ENCODE results near the gene CEP89. TPM values are rescaled to one million over a fixed set of nuclear protein-coding genes. Genes with fewer than 3 reads are reported as not detected.
"Not testable (repeated sequence)": the region's sequence is repeated elsewhere in the genome, so short reads cannot be mapped to it uniquely, and the experiment has no call there.

Gene CEP89
- 7.8 TPM for total RNA-seq
- long read RNA-seq, full-length matches to known transcripts, result 2 of 4 reads
- long read RNA-seq, partial matches to known transcripts, result 2 of 4 reads
- long read RNA-seq, other reads (novel, unspliced or antisense), result 0 of 4 reads

DNA sequence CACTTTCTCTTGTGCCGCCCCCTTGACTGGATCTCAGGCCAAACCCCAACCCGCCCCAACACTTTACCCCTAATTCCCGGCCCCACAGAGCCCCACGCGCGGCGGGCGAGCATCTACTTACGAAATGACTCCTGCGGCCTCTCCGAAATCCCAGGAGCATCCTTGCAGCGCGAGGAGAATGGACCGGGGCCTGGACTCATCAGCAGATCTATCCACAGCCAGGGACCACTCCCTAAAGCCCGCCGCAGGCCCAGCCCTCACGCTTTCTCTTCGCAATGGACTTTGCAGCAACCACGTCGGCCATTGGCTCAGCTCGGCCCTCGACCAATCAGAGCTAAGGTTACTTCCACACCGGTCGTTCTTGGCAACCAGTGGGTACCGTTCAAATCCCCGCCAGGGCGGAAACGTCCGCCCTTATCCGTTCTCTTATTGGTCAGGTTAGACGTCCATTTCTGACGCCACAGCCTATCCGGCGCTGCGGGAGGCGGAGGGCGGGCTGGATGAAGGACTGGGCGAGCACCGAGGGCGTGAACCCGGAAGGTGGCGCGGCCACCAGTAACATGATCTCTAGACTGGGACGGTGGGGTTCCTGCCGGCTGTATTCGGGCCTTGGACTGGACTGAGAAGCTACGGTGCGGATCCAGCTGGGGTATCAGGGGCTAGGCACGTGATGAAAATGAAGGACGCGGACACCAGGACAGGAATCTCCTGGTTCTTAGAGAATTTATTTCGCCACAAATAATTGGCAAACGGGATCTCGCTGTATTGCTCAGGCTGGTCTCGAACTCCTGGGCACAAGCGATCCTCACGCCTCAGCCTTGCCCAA lies at the start of gene CEP89, which contains the start of gene FAAP24:
Gene CEP89 (minus strand): TSS at position 244 of the 826 bp plus-strand sequence. CDS start 84 bp downstream, at position 160.
Gene FAAP24 (plus strand): TSS at position 528 of the 826 bp plus-strand sequence. CDS start 955 bp downstream, outside the sequence.
- intact Hi-C loops (cut with DNase I), result loop anchor here (5.0 kb wide), 2 partner anchors 110 to 205 kb away; partner anchors contain the start of gene GPATCH1
- peak; percentile 99 for ATAC-seq
- DNase-seq (ENCODE audit: missing footprints), result peak; percentile 97

DNA sequence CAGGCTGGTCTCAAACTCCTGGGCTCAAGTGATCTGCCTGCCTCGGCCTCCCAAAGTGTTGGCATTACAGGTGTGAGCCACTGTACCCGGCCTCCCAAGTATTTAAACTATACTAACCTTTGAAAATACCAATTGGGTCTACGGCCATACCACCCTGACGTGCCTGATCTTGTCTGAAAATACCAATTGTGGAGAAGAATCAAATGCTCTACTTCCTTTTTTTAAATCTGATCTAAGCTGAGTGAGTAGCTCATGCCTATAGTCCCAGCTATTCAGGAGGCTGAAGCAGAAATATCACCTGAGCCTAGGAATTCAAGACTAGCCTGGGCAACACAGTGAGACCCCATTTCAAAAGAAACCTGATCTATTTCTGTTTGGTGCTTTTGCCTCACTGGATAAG lies 39.1 kb upstream of the CEP89 start:
- intact Hi-C loops (cut with DNase I); DNase-seq (ENCODE audit: missing footprints): not testable (repeated sequence)

DNA sequence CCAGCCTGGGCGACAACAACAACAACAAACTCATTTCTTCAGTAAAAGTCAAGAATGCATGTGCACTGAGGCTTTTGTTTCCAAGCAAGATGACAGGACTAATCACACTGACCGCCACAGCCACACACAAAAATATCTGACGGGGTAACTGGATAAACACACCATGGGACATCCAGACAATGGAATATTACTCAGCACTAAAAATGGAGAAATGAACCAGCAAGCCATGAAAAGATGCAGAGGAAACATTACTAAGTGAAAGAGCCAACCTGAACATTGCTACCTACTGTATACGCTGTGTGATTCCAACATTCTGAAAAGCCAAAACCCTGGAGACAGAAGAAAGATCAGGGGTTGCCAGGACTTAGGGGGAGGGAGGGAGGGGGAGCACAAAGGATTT lies 37.0 kb upstream of the CEP89 start:
- intact Hi-C loops (cut with DNase I), result no loop called here
- ATAC-seq (no peak), DNase-seq (ENCODE audit: missing footprints) (no peak)

More for the DNA sequence above, 39.1 kb upstream of the CEP89 start:
- ATAC-seq, result not testable (repeated sequence)

DNA sequence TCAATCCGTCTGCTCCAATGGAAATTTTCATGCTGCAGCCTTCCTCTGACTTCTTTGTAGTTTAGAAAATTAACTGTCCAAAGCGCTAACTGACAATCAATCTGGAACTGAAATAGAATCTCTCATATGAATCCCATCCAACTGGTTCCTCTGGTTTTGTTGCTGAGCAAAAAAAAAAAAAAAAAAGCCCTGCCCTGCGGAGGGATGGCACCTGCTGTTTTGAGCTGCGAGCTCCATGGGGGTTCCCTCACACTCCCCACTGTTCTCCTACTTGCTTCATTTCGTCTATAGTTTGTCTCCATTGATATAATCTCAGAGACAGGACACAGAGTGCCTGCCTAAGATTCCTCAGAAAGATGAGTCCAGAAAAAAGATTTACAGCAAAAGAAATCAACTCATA lies 33.7 kb upstream of the CEP89 start:
- no peak for ATAC-seq
- intact Hi-C loops (cut with DNase I), result no loop called here
- no peak for DNase-seq (ENCODE audit: missing footprints)

DNA sequence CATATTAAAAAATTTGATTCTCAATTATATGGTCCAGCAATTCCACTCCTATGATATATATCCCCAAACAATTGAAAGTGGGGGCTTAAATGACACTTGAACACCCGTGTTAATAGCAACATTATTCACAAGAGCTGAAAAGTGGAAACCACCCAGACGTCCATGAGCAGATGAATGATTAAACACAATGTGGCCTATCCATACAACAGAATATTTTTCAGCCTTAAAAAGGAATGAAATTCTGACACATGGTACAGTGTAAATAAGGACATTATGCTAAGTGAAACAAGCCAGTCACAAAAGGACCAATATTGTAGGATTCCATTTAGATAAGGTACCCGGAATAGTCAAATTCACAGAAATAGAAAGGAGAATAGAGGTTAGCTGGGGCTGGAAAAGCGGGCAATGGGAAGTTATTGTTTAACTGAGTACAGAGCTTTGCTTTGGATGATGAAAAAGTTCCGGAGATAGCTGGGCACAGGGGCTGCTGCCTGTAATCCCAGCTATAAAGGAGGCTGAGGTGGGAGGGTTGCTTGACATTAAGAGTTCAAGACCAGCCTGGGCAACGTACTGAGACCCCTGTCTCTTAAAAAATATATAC lies 31.8 kb upstream of the CEP89 start:
- intact Hi-C loops (cut with DNase I); DNase-seq (ENCODE audit: missing footprints); ATAC-seq: not testable (repeated sequence)

DNA sequence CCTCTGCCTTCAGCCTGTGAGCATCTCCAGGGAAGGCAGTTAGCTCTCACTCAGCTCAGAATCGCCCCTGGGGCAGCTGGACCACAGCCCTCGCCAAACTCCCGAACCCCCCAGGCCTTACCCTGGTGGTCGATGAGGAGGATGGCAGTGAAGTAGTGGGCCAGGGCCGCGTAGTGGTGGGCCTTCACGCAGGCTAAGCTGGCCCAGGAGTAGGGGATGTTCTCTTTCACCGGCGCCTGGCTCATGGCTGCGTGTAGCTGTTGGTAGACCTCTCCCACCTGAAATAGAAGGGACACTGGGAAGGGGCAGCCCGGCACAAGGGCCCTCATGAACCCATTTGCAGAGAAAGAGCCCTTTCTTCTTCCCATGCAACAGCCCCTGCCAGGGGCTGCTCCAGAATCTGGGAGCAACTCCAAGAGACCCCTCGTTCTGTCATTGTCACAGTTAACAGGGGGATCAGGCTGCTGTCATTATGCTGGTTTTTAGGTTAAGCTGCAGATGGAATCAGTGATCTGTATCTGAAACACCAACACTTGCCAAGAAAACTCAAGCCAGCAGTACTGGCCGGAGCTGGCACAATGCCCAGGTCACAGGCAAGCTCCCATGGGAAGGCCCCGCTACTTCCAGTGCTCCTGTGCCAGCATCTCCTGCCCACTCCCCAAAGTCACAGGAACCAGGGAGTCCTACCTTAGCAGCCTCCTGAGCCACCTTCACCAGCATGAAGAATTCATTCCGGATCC lies 30.5 kb upstream of the CEP89 start:
- ATAC-seq; intact Hi-C loops (cut with DNase I); DNase-seq (ENCODE audit: missing footprints): not testable (repeated sequence)

DNA sequence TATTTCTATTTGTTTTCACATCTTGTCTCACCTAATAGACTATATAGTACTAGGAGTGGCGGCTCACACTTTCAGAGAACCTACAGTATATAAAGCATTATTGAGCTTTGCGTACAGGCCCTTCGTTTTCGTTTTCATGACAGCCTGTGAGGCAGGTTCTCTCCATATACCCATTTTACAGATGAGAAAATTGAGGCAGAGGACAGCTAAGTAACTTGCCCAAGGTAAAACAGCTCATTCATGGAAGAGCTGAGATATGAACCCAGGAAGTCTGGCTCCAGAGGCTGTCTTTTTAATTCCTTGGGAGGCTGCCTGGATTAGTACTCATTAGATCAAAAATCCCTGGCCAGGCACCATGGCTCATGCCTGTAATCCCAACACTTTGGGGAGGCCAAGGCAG lies 29.2 kb upstream of the CEP89 start:
- intact Hi-C loops (cut with DNase I), result no loop called here
- ATAC-seq (no peak), DNase-seq (ENCODE audit: missing footprints) (no peak)

DNA sequence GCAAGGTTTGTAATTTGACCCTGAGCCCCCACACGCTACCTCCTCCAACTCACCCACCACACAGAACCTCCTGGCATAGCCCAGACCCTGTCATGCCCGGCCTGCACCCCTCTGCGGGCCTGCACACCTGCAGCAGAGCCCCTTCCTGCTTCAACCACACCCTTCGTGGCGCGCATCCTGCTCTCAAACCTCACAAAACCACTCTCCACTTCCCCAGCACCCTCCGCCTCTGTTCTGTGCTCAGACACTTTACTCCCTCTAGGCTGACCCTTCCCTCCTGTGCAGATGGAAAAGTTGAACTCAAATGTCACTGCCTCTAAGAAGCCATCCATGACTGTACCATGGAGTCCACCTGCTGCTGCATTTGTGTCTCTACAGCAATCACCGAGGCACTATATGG lies 28.8 kb upstream of the CEP89 start:
- ATAC-seq (no peak), DNase-seq (ENCODE audit: missing footprints) (no peak)
- intact Hi-C loops (cut with DNase I), result no loop called here

DNA sequence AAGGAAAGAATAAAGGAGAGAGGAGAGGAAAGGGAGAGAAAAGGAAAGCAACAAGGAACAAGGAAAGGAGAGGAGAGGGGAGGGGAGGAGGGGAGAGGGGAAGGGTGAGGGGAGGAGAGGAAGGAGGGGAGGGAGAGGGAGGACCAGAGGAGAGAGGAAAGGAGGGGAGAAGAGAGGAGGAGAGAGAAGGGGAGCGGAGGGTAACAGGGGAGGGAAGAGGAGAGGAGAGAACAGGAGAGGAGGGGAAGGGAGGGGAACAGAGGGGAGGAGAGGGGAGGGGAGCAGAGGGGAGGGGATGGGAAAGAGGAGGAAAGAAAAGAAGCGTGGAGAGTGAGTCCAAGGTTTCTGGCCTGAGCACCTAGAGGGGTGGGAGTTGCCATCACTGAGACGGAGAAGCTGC lies 27.0 kb upstream of the CEP89 start:
- ATAC-seq (no peak), DNase-seq (ENCODE audit: missing footprints) (no peak)
- intact Hi-C loops (cut with DNase I), result no loop called here

DNA sequence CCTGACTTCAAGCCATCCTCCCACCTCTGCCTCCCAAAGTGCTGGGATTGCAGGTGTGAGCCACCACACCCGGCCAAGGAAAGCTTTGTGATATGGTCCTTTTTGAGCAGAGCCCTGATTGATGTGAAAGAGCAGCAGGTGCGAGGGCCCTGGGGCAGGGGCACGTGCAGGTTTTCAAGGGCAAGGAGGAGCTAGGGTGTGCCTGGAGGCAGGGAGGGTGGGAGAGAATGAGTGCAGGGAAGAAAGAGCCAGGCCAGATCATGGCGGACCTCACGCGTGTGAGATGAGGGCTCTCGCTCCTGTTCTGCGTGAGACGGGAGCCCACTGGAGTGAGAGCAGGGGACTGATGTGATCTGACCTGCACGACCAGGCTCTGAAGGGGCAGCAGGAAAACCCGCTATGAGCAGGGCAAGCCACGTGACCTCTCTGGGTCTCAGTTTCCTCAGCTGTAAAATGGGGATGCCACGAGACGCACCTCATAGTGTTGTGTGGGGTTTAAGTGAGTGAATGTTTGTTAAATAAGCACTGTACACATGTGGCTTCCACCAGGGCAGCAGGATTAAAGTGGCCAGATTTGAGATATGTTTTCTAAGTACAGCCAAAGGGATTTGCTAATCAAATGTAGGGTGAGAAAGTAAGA lies 26.1 kb upstream of the CEP89 start:
- intact Hi-C loops (cut with DNase I), result no loop called here
- DNase-seq (ENCODE audit: missing footprints) (no peak), ATAC-seq (no peak)

DNA sequence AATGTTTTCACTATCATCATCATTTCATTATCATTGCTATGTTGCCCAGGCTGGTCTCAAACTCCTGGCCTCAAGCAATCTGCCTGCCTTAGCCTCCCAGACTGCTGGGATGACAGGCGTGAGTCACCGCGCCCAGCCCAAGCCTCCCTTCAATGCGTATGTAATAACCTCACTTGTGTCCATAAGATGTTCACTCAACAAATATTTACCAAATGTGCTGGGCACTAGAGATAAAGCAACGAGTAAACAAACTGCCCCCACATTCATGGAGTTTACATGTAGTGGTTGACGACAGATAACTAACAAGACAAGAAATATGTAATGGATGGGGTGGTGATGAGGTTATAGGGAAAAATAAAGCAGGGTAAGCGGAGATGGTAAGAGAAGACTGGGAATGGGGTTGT lies 25.3 kb upstream of the CEP89 start:
- intact Hi-C loops (cut with DNase I); ATAC-seq; DNase-seq (ENCODE audit: missing footprints): not testable (repeated sequence)

DNA sequence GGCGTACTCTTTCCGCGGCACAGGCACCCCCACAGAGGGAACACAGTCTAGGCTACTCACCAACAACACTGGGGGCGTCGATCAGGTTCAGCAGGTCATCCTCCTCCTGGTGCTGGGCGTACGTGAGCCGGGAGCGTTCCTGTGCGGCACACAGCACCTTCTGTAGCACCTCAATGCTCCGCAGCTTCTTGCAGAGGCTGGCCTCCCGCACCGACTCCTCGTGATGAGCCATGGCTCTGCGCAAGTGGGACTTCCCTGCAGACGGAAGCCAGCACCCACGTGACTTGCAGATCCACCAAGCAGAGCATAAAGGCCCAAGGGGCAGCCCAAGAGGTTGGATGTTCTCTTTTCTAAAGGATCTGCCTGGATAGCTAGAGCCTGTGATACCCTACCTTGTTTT lies 24.2 kb upstream of the CEP89 start:
- intact Hi-C loops (cut with DNase I); ATAC-seq; DNase-seq (ENCODE audit: missing footprints): not testable (repeated sequence)

DNA sequence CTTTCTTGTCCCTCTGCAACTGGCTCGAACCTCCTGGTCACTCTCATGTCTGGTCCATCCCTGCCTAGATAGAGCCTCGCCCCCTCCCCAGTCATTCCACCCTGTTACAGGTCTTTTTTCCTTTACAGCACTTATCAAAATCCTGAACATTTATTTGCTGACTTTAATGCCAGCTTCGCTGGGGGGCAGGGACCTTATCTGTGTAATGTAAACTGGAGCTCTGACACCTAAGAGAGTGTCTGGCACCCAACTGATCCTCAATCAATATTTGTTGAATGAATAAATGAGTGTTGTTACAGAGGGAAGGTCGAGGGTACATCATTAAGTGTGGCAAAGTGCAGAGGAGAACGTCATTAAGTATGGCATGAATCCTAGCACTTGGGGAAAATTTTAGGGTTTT lies 17.0 kb upstream of the CEP89 start:
- intact Hi-C loops (cut with DNase I), result no loop called here
- ATAC-seq, result no peak
- DNase-seq (ENCODE audit: missing footprints), result no peak

DNA sequence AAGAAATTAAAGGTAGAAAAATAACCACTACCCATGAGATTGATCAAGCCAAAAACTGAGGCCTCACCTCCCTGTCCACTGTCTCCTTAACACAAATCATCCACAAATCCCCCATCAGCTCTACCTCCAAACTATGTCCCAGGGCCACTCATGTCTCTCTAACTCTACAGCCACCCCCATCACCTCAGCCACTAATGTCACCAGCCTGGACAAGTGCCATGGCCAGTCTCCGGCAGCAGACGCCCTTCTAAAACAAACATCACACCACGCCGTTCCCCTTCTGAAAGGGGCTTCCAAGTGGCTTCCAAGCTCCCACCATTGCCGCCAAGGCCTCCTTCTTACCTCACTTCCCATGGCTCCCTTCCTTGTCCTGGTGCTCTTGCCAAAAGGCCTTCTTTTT lies 16.5 kb upstream of the CEP89 start:
- DNase-seq (ENCODE audit: missing footprints); intact Hi-C loops (cut with DNase I); ATAC-seq: not testable (repeated sequence)

DNA sequence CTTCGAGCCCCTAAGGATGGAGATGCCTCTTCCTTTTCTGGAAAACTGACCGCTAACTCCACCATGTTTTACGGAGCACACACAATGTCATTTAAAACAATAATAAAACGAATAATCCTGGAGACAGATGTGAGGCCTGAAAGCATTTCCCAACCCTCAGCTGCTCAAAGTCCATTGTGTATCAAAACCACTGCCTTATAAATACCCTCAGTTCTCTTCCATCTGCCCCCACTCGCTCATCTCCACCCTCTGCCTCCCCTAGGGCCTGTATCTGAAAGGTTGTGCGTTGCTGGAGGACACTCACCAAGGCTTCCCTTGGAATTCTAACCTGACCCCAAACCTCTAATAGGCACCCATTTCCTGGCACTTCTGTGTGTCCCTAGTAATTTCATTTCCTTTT lies 10.7 kb upstream of the CEP89 start:
- intact Hi-C loops (cut with DNase I); DNase-seq (ENCODE audit: missing footprints); ATAC-seq: not testable (repeated sequence)

DNA sequence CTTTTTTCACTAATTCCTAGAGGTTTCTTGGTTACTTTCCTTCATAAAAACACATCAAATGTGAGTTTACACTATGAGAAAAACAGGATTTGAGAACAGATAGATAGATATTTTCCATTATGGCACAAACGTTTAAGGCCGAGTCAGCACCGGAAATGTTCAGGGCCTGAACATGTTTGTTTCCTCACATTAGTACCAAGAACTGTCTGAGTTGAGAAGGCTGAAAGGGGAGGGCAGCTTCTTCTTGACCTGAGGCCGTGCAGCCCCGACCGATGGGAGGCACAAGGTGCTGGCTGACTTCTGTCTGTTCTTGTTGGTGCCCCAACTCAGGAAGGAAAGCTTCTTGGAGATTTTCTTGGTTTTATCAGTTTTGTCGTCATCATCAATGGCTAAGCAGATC lies 8.0 kb upstream of the CEP89 start:
- ATAC-seq; intact Hi-C loops (cut with DNase I); DNase-seq (ENCODE audit: missing footprints): not testable (repeated sequence)

DNA sequence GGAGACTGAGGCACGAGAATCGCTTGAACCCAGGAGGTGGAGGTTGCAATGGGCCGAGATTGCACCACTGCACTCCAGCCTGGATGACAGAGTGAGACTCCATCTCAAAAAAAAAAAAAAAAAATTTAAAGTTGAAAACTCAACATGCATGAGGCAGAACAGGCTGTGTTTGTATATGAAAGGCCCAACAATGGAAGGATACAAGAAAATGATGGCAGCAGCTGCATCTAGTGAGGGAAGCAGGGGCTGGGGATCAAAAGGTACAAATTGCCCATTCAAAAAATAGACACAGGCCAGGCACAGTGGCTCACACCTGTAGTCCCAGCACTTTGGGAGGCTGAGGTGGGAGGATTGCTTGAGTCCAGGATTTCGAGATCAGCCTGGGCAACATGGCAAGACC lies 6.1 kb upstream of the CEP89 start:
- not testable (repeated sequence) for ATAC-seq; DNase-seq (ENCODE audit: missing footprints)
- intact Hi-C loops (cut with DNase I), result loop anchor here (2.0 kb wide), 1 partner anchor 141 kb away; no protein-coding TSS in a partner anchor

DNA sequence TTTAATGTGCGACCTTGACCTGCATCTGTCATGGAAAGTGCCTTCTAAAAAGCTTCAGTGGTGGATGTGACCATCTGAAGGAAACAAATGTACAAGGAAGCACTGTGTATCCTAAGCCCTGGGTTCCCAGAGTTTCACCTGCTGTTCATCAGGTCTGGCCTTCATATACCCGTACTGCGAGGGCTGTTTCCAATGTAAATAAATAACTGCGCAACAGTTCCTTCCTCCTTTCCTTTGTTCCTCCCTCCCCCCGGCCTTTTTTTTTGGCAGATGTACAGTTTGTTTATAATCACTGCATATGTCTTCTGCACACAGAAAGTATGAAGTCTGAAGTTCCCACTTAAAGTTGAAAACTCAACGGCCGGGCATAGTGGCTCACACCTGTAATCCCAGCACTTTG lies 5.5 kb upstream of the CEP89 start:
- ATAC-seq, result peak; percentile 38
- no peak for DNase-seq (ENCODE audit: missing footprints)
- intact Hi-C loops (cut with DNase I), result loop anchor here (2.0 kb wide), 1 partner anchor 142 kb away; no protein-coding TSS in a partner anchor

All from Right ventricle myocardium inferior (tissue), 1 donor.